K562 (cell line): Measurements from ENCODE around the gene MRO.

ENCODE experiments used
- ATF1 ChIP-seq, 2 experiments: fragments of 450-650 bp in 1 of 2; IDR thresholded peaks; 2 replicates each; pipeline ENCODE4 v1.6.1; 2016; ENCODE audit warnings: missing compliant biosample characterization in 1 of 2, missing genetic modification characterization in 1 of 2
- BDP1 ChIP-seq: IDR thresholded peaks from 3 replicates; pipeline ENCODE4 v1.6.1; 2011; ENCODE audit not compliant: insufficient read length, insufficient read depth
- HDAC3 ChIP-seq: fragments of 450-650 bp; IDR thresholded peaks from 2 replicates; pipeline ENCODE4 v1.6.1; 2018; ENCODE audit warnings: borderline replicate concordance, mild to moderate bottlenecking, moderate library complexity; ENCODE audit not compliant: partially characterized antibody
- KLF16 ChIP-seq: IDR thresholded peaks from 2 replicates; pipeline ENCODE4 v1.6.1; 2016; ENCODE audit warnings: antibody characterized with exemption
- SRF ChIP-seq, 2 experiments: fragments of 250-450, 450-650 bp in 1 of 2; sonication (Bioruptor Pico) in 1 of 2; sonication (generic) in 1 of 2; formaldehyde crosslinking; IDR thresholded peaks; 2 replicates each; pipeline versions ENCODE4 v1.5.0 to v1.5.1; 2020 to 2022; ENCODE audit warnings: mild to moderate bottlenecking in 1 of 2, missing genetic modification reagents in 1 of 2
- TF ChIP-seq, protein P1 (sequence below), 2 experiments: fragments of 450-650 bp; formaldehyde crosslinking in 1 of 2; IDR thresholded peaks; 2 replicates each; pipeline versions ENCODE4 v1.4.0 to v1.6.1; 2014 to 2020; ENCODE audit warnings: mild to moderate bottlenecking in 2 of 2, borderline replicate concordance in 1 of 2, low read depth in 1 of 2

GRCh38 chr18:50793641-50794565, 25.9 kb downstream of the MRO start:
- TF ChIP-seq ATF1 (CRISPR knock-in tag; IDR thresholded peaks at IDR 0.05) (no peak), ATF1 (tag; IDR thresholded peaks at IDR 0.05) (no peak), BDP1 (no peak), SRF (CRISPR knock-in tag; IDR thresholded peaks at IDR 0.05) (no peak), KLF16 (no peak), HDAC3 (no peak)
- TF ChIP-seq, protein P1, sequence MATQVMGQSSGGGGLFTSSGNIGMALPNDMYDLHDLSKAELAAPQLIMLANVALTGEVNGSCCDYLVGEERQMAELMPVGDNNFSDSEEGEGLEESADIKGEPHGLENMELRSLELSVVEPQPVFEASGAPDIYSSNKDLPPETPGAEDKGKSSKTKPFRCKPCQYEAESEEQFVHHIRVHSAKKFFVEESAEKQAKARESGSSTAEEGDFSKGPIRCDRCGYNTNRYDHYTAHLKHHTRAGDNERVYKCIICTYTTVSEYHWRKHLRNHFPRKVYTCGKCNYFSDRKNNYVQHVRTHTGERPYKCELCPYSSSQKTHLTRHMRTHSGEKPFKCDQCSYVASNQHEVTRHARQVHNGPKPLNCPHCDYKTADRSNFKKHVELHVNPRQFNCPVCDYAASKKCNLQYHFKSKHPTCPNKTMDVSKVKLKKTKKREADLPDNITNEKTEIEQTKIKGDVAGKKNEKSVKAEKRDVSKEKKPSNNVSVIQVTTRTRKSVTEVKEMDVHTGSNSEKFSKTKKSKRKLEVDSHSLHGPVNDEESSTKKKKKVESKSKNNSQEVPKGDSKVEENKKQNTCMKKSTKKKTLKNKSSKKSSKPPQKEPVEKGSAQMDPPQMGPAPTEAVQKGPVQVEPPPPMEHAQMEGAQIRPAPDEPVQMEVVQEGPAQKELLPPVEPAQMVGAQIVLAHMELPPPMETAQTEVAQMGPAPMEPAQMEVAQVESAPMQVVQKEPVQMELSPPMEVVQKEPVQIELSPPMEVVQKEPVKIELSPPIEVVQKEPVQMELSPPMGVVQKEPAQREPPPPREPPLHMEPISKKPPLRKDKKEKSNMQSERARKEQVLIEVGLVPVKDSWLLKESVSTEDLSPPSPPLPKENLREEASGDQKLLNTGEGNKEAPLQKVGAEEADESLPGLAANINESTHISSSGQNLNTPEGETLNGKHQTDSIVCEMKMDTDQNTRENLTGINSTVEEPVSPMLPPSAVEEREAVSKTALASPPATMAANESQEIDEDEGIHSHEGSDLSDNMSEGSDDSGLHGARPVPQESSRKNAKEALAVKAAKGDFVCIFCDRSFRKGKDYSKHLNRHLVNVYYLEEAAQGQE (IDR thresholded peaks at IDR 0.05; ENCODE audit: borderline replicate concordance): no peak
- TF ChIP-seq, protein P1 (CRISPR knock-in tag; IDR thresholded peaks at IDR 0.05; ENCODE audit: low read depth): no peak
